IPS-NIHi11 (cell line): ENCODE data around the gene TMEM95.
"Not testable (repeated sequence)": the region's sequence is repeated elsewhere in the genome, so short reads cannot be mapped to it uniquely, and the experiment has no call there.

Source experiments
- DNase-seq: peaks from one replicate; pipeline ENCODE4 v3.0.0; 2012; ENCODE audit warnings: mixed read lengths, low spot score

TMEM95 gene

GRCh38 chr17:7346761-7347614 lies 8.0 kb upstream of the TMEM95 start:
- no peak for DNase-seq

GRCh38 chr17:7347630-7348477 lies 7.1 kb upstream of the TMEM95 start:
- no peak for DNase-seq

GRCh38 chr17:7348478-7349242 lies 6.3 kb upstream of the TMEM95 start:
- DNase-seq = no peak

- peak; percentile 90 for DNase-seq
Measured at GRCh38 chr17:7351665-7352502, 3.1 kb upstream of the TMEM95 start, which contains the start of gene KCTD11. Gene KCTD11 (plus strand): TSS chr17:7352162.

- no peak for DNase-seq
Measured at GRCh38 chr17:7352503-7352889, 2.5 kb upstream of the TMEM95 start.

GRCh38 chr17:7352910-7353635 lies 1.9 kb upstream of the TMEM95 start:
- no peak for DNase-seq

GRCh38 chr17:7354262-7354843 lies 603 bp upstream of the TMEM95 start:
- DNase-seq = no peak

GRCh38 chr17:7355573-7355972 lies 617 bp downstream of the TMEM95 start:
- DNase-seq = no peak

- DNase-seq = peak; percentile 88
Measured at GRCh38 chr17:7356072-7356549, 1.2 kb downstream of the TMEM95 start.

- no peak for DNase-seq
Measured at GRCh38 chr17:7356756-7357155, 1.8 kb downstream of the TMEM95 start.

- DNase-seq = no peak
Measured at GRCh38 chr17:7357381-7357780, 2.4 kb downstream of the TMEM95 start.

- no peak for DNase-seq
Measured at GRCh38 chr17:7361906-7362305, 7.0 kb downstream of the TMEM95 start.

GRCh38 chr17:7363311-7363710 lies 8.4 kb downstream of the TMEM95 start:
- no peak for DNase-seq

GRCh38 chr17:7365963-7366362 lies 11.0 kb downstream of the TMEM95 start:
- not testable (repeated sequence) for DNase-seq

GRCh38 chr17:7367083-7367482 lies 12.1 kb downstream of the TMEM95 start:
- no peak for DNase-seq

GRCh38 chr17:7367918-7368598 lies 13.1 kb downstream of the TMEM95 start:
- no peak for DNase-seq

- DNase-seq = not testable (repeated sequence)
Measured at GRCh38 chr17:7368599-7368994, 13.6 kb downstream of the TMEM95 start.

- no peak for DNase-seq
Measured at GRCh38 chr17:7369825-7370224, 14.9 kb downstream of the TMEM95 start.

GRCh38 chr17:7370853-7371252 lies 15.9 kb downstream of the TMEM95 start:
- DNase-seq = no peak

- no peak for DNase-seq
Measured at GRCh38 chr17:7374353-7374752, 19.4 kb downstream of the TMEM95 start.
